Stimulated activated CD4-positive, alpha-beta T cell treated with anti-CD3 and anti-CD28 coated beads, Interleukin-15, amount 100 ng/mL, for 1 hour (primary cell): ENCODE data around the gene WNT7B.
A peak's percentile ranks its signal among the peaks of the same experiment; 100 is the strongest.
"Not testable (repeated sequence)": the region's sequence is repeated elsewhere in the genome, so short reads cannot be mapped to it uniquely, and the experiment has no call there.

ENCODE experiments used
- DNase-seq, 2 donors: peaks; one replicate each; pipeline ENCODE4 v3.0.0-alpha.2; 2020; ENCODE audit warnings: low read depth in 1 of 2, low spot score in 1 of 2

Gene WNT7B

GRCh38 chr22:46008836-46009596 lies 32.1 kb upstream of the WNT7B start:
- DNase-seq, result no peak

DNA sequence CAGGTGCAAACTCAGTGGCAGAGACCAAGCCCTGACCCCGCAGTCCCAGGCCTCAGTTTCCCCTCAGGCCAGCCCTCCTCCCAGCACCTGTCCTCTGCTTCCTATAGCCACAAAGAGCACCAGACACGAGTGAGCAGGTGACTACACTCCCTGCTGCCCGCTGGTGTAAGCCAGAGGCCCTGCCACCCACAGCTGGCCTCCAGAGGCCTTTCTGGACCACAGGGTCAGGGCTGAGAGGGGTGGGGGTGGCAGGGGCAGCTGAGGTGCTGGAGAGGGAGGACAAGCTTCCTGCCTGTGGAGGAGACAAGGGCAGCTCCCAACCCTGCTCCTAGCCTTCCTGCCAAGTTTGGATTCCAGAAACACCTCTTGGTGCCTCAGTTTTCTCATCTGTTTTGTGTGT lies 31.3 kb upstream of the WNT7B start:
- DNase-seq, result no peak

DNA sequence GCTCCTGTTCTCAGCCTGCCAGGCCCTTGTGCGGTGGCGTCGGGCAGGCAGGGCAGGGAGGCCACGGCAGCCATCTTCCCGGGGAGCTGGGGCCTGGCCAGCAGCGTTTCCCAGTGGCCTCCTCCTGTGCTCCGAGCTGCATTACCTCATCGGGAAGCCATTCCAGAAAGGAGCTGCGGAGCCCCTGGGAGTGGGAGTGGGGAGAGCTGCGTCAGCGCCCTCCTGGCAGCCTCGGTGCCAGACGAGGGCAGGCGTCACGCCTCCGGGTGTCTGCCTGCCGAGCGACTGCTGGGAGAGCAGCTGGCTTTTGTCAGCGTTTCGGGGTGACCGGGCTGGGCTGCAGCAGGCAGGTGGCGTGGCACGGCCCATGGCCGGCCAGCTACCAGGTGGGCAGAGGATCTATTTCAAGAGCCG lies 30.9 kb upstream of the WNT7B start:
- no peak for DNase-seq

DNA sequence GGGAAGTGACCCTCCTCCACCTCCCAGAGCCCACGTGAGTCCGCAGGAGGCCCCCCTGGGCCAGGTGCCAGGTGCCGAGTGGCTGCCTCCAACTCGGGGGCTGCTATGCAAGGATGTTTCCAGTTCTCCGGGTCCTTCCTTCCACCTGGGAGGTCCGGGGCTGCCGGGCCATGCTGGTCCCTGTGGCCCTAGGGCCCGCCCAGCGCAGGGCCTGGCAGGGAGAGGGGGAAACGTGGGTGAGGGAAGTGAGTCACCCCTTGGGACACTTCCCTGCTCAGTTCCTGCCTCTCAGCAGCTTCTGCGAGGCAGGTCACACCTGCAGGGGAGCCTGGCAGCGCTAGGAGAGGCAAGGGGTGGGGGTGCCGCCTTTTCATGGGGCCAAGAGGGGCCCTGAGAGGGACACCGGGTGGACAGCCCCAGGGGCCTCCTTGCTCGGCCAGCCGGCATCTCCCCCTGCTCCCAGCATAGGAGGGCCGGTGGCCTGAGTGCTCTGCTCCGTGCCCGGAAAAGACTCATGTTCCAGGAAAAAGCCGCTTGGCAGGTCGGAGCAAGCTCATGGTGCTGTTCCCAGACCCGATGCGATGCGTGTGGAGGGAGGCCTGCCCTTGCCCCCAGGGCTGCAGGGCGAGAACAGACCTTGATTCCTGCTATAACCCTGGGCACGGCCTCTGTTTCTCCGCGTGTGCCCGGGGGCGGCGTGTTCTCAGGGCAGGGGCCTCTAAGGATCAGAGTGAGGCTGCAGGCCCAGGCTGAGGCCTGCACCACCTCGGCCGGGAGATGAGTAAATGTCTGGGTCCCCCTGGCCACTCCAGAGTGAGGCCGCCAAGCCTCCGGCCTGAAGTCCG lies 30.3 kb upstream of the WNT7B start:
- DNase-seq, result no peak

- DNase-seq, result peak; percentile 77 to 80
Measured at GRCh38 chr22:46006379-46007002, 29.5 kb upstream of the WNT7B start.

GRCh38 chr22:46005116-46005705 lies 28.2 kb upstream of the WNT7B start:
- not testable (repeated sequence) for DNase-seq

DNA sequence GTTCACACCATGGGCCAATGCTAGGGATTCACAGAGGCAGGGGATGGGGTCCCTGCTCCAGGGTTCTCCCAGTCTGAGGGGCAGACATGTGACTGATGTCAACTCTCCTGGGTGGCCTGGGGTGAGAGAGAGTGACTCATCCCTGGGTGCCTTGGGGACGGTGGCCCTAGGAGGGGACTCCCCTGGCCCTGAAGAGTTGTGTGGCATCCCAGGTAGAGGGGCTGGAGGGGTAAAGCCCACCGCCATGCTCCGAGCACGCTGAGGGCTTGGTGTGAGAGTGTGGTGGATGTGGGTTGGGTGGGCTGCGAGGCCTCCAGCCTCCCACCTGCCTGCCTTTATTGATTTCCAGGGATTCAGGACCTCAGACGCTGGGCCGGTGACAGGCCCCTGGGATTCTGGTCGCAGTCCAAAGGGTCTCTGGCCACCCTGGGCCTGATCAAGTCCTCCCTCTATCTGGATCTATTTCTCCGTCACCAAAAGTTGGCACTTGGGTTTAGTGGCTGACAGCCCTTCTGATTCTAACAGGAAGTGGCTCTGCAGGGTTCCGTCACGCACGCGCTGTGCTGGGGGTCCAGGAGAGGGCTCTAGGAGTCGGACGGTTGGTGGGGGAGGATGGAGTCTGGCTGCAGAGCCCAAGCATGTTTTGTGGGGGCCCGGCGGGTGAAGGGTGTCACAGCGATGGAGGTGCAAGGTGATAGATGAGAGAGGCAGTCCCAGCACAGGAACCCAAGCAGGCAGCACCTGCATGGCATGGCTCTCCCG lies 27.3 kb upstream of the WNT7B start:
- no peak for DNase-seq

DNA sequence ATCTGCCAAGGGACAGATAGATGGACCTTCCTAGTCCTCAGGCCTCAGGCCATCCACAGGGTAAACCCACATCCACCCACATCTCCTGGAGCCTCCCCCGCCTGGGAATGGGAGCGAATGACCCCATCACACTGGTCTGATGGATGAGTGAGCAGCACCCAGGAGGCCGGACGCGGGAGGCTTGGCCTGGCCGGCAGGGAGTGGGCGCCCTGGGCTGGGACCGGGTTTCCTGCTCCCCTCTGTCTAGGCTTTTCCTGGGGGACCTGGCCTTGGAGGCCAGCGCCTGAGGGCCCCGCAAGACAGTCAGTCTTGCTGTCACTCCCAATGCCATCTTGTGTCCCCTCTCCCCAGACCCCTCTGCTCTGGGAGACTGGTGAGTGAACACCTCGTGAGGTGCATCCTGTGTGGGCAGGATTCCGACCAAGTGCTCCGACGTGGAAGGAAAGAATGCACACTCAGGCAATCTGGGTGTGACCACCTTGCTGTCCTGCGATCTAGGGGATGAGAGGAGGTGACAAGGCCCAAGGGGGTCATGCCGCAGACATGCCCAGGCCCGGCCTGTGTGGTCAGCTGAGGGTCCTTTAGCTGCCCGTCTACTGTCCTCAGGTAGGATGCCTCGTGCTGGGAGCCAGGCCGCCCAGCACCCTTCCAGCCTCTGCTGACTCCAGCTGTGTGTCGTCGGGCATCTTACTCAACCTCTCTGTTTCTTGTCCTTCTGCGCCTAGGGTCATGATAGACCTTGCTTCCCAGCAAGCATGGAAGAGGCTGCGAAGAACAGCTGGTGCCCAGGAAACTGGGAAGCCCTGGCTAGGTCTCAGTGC lies 26.5 kb upstream of the WNT7B start:
- no peak for DNase-seq

GRCh38 chr22:46002757-46003270 lies 25.9 kb upstream of the WNT7B start:
- DNase-seq, result no peak

- no peak for DNase-seq
Measured at GRCh38 chr22:46001426-46002106, 24.6 kb upstream of the WNT7B start.

DNA sequence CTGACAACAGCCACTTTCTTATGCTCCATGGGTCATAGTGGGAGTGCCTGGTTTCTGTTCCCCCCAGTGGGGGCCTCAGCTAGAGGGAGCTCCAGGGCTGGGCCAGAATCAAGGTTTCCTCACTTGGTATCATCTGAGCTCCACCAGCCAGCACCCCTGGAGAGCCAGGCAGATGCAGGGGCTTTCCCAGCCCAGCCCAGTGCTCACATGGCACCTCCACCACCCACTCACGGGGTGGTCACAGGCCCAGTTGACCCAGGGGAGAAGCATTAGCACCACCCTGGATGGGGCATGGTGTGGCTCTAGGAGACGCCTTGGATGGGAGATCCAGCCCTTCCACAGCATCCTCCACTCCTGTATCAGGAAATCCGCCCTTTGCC lies 24.1 kb upstream of the WNT7B start:
- DNase-seq, result no peak

DNA sequence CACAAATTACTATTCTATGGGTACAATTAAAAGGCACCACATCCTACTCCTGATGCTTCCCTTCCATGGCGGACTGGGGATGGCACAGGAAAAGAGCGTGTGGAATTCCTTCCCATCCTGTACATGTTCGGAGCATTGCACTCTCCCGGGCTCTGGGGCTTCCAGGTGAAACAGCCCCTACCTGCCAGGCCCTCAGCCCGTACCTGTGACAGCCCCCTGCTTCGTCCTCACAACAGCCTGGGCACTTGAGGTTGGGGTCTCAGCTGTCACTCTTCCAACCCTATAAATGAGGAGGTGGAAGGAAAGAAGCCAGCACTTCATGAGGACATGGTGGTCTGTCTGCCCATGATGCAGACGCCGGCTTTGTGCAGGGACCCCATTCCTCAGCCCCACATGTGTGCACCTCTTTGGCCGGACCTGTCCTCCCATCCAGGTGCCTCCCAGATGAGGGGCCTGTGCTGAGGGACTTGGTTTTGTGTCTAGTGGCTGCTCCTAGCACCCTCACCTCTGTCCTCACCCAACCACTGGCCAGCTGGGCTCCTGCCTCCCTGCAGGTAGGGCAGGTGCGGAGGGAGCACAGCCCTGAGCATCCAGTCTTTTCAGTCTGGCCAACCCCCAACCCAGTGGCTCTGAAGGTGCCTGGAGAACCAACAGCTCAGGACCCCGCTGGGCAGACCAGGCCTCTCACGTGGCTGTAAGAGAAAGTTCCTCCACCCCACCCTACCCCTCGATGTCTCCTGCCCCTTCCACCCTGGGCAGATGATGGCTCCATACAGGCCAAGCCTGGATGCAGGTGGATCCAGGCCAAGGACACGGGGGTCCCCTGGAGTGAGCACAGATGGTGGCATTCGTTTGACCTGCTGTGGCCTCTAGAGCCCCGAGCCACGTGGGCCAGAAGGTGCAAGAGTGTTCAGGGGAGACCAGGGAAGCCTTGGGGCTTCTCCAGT lies 23.4 kb upstream of the WNT7B start:
- DNase-seq, result no peak

DNA sequence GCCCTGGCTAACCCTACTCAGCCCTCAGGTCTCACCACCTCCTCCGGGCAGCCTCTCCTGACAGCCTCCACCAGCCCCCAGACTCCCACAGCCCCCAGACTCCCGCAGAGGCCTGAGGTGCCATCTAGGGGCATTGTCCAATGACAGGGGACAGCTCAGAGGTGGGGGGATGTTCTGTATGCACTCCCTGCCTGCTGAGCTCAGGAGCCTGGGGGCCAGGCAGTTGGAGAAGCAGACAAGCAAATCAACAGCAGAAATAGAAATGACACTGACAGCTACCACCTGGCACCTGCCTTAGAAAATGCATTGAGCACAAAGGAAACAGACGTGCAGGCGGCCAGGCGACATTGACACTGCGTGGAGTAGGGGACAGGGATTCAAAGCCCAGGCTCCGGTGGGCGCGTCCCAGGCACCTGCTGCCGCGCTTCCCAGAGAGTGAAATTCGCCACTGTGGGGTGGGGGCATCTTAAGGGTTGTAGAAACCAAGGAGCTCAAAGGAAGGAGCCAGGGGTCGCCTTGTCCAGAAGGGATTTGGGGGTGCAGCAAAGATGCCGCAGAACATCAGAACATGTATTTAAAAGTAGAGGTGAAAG lies 22.5 kb upstream of the WNT7B start:
- no peak for DNase-seq

DNA sequence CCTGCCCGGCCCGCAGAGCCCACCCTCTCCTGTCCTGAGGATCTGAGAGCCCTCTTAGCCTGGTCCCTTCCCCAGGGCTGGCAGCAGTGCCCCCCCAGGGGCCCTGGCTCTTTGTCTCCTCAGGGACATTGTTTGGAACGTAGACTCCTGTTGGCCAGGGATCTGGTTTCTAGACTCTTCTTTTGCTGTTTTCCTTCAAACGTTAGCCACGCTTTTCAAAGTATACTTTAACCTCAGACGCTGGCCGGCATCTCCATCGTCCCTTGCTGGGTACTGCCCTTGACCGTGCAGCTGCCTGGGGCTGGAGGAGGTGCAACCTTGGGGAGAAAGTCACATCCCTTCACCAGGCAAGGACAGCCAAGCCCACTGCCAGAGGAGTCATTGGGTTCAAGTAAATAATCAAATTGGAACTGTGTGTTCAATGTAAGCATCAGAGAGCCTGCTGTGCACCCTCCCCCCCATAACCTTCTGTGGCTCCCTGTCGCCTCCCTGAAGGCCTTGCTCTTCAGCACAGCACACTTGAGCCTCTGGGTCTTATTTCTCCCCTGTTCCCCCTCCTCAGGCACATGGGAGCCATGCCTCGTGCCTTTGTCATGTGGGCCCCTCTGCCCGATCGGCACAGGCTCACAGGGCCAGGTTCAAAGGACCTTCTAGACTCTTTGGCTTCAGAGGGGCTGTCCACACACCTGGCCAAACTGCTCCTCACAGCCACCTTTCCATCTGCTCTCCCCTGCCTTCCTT lies 21.8 kb upstream of the WNT7B start:
- DNase-seq, result no peak

DNA sequence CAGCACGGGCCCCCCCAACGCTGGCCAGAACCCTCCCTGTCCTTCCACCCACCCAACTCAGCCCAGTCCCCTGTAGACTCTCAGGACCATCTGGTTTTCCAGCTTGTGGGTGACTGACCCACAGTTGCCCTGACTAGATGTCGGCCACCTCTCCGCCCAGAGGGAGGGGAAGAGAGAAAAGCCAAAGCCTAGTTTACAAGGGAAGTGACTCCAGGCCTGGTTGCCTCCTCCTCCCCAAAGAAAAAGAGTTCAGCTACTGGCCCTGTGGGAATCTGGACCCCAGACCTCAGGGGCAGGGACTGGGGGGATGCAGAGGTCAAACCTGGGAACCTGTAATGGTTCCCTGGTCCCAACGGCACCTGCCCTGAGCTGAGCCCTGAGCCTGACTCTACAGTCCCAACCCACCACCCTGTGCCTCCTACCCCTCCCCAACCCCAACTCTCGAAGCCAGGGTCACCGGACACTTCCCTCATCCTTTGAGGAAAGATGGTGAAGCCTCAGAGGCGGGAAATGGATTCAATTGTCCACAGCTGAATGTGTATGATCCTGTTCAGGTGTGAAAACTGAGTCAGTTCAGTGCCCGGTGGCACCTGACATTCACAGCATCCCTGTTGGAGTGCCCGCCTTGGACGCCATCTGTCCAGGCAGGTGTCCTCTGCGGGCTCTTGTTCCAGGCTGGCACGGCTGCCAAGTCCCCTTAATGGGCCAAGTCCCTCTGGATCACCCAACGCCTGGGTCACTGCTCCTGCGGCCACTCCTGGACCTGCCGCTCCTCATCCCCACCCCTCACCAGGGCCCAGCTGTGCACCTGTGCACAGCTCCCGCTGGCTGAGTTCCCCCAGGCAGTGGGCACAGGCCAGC lies 21.0 kb upstream of the WNT7B start:
- no peak for DNase-seq
